PC-3 (cell line): ENCODE results near the gene DENND6A. TPM values are rescaled to one million over a fixed set of nuclear protein-coding genes. Genes with fewer than 3 reads are reported as not detected.

ENCODE experiments used
- ATAC-seq: fragments of 200-7000 bp; cut with Tn5 transposase; 2 replicates; pipeline ENCODE4 v1.9.1; 2020; ENCODE audit warnings: mild to moderate bottlenecking, moderate library complexity
- BruUV-seq: library from RNA; stranded (reverse); fragments of 400-500 nt; replicated peaks from 2 replicates; lab custom pipeline; 2021; lab: Mats Ljungman, UMichigan
- CTCF ChIA-PET: fragments of 300-600 bp; sonication (Branson Sonifier 250); formaldehyde crosslinking; loops from one replicate; lab custom pipeline; 2022; ENCODE audit warnings: antibody characterized with exemption; lab: Charles Lee
- POLR2A ChIA-PET: fragments of 300-600 bp; sonication (Branson Sonifier 250); formaldehyde crosslinking; loops from one replicate; lab custom pipeline; 2022; ENCODE audit warnings: antibody characterized with exemption; ENCODE audit not compliant: unreplicated experiment; lab: Charles Lee
- DNase-seq: peaks from one replicate; pipeline ENCODE4 v3.0.0-alpha.2; 2015
- H2AFZ ChIP-seq: fragments of 300-600 bp; sonication (generic); 2 replicates; pipeline ENCODE4 v1.6.0; 2016; ENCODE audit warnings: antibody characterized with exemption, low read length
- H3F3A ChIP-seq: fragments of 300-600 bp; sonication (generic); one replicate; pipeline ENCODE4 v1.6.0; 2017; ENCODE audit warnings: antibody characterized with exemption, low read length, control low read depth, mild to moderate bottlenecking; ENCODE audit not compliant: unreplicated experiment
- H3K27ac ChIP-seq: fragments of 300-600 bp; sonication (generic); 2 replicates; pipeline ENCODE4 v1.5.1; 2016; ENCODE audit warnings: mild to moderate bottlenecking, low read length
- H3K27me3 ChIP-seq: fragments of 300-600 bp; sonication (generic); 2 replicates; pipeline ENCODE4 v1.6.1; 2016; ENCODE audit warnings: low read length, mixed read lengths
- H3K36me3 ChIP-seq: fragments of 300-600 bp; sonication (generic); 2 replicates; pipeline ENCODE4 v1.6.1; 2016; ENCODE audit warnings: low read depth, mixed run types, low read length, mixed read lengths
- H3K4me1 ChIP-seq: fragments of 300-600 bp; sonication (generic); 2 replicates; pipeline ENCODE4 v1.5.1; 2016; ENCODE audit warnings: low read length; ENCODE audit not compliant: insufficient read depth
- H3K4me2 ChIP-seq: fragments of 300-600 bp; sonication (generic); 2 replicates; pipeline ENCODE4 v1.6.0; 2016; ENCODE audit warnings: low read length
- H3K4me3 ChIP-seq: fragments of 300-600 bp; sonication (generic); 2 replicates; pipeline ENCODE4 v1.5.1; 2016; ENCODE audit warnings: mild to moderate bottlenecking, low read length, mixed read lengths
- H3K79me2 ChIP-seq: fragments of 300-600 bp; sonication (generic); 2 replicates; pipeline ENCODE4 v1.6.1; 2017; ENCODE audit warnings: low read length, mixed read lengths
- H3K9ac ChIP-seq: fragments of 300-600 bp; sonication (generic); 2 replicates; pipeline ENCODE4 v1.6.0; 2016; ENCODE audit warnings: mild to moderate bottlenecking, low read length
- H3K9me2 ChIP-seq: fragments of 300-600 bp; sonication (generic); replicated peaks from 2 replicates; pipeline ENCODE4 v1.6.1; 2016; ENCODE audit warnings: mixed run types, low read length, mixed read lengths
- H3K9me3 ChIP-seq: fragments of 300-600 bp; sonication (generic); 2 replicates; pipeline ENCODE4 v1.6.1; 2016; ENCODE audit warnings: low read length, mixed read lengths
- H4K20me1 ChIP-seq: fragments of 300-600 bp; sonication (generic); 2 replicates; pipeline ENCODE4 v1.6.1; 2016; ENCODE audit warnings: low read length, mixed read lengths
- CTCF ChIP-seq: fragments of 300-600 bp; sonication (generic); conservative IDR thresholded peaks from 2 replicates; pipeline ENCODE4 v1.5.1; 2017; ENCODE audit warnings: antibody characterized with exemption, low read depth, mild to moderate bottlenecking, low read length
- EZH2 ChIP-seq: fragments of 300-600 bp; sonication (generic); IDR thresholded peaks from one replicate; pipeline ENCODE4 v1.6.1; 2017; ENCODE audit warnings: antibody characterized with exemption, mild to moderate bottlenecking, low read length; ENCODE audit not compliant: unreplicated experiment
- EZH2phosphoT487 ChIP-seq: fragments of 300-600 bp; sonication (generic); IDR thresholded peaks from 2 replicates; pipeline ENCODE4 v1.6.1; 2018; ENCODE audit warnings: mild to moderate bottlenecking, antibody characterized with exemption, low read length, borderline replicate concordance
- intact Hi-C: fragments of 100-400 bp; cut with micrococcal nuclease; formaldehyde crosslinking; loops from 2 replicates; pipeline ENCODE4 v1.9.0; 2023
- total RNA-seq: library from RNA; depleted of rRNA; stranded (reverse); fragments of >200 nt; gene quantifications from 2 replicates; pipeline ENCODE4 v1.2.3, GENCODE V29; 2014

Gene DENND6A
- total RNA-seq, 1 experiment from 2014 or later: 17.6 TPM

GRCh38 chr3:57596495-57597126 is 96.3 kb downstream of the DENND6A start:
- Histone ChIP-seq H3K36me3 (peaks cover 5% of the 10 kb centered on the region; the same call in 1 of the 2 replicates), H3F3A (no peaks in the 10 kb centered on the region), H4K20me1 (peaks cover 52% of the 10 kb centered on the region), H3K4me1 (peaks cover 28% of the 10 kb centered on the region), H3K4me3 (peak overlapping the region; percentile 99), H3K9ac (peak overlapping the region; percentile 98), H3K27me3 (no peaks in the 10 kb centered on the region), H3K27ac (peak overlapping the region; percentile 90), H3K9me3 (no peaks in the 10 kb centered on the region), H3K79me2 (peaks cover 67% of the 10 kb centered on the region), H2AFZ (no peak overlapping the region), H3K4me2 (peak overlapping the region; percentile 88), H3K9me2 (no peaks in the 10 kb centered on the region)
- DNase-seq (peak; percentile 88), ATAC-seq (peak; percentile 44)
- CTCF ChIA-PET: no interaction called here
- TSS peak; percentile 55 for BruUV-seq
- intact Hi-C loops: loop anchor here (1.0 to 10.0 kb wide), 5 partner anchors 14 to 422 kb away; partner anchors contain the start of genes DENND6A and PDE12
- POLR2A ChIA-PET: interaction anchor here (0.5 to 0.6 kb wide), 2 partner anchors 369 to 582 kb away, joined by 4 to 5 read pairs; no protein-coding TSS in a partner anchor
- TF ChIP-seq EZH2phosphoT487 (no peak), CTCF (no peak), EZH2 (no peak)

- Histone ChIP-seq H3K4me2 (peak overlapping the region; percentile 88), H2AFZ (no peak overlapping the region), H3K79me2 (peaks cover 87% of the 10 kb centered on the region), H3K27me3 (no peaks in the 10 kb centered on the region), H3K9me3 (no peaks in the 10 kb centered on the region), H3K4me1 (peaks cover 28% of the 10 kb centered on the region), H3K9me2 (no peaks in the 10 kb centered on the region), H3F3A (no peaks in the 10 kb centered on the region), H3K36me3 (peaks cover 5% of the 10 kb centered on the region; the same call in 1 of the 2 replicates), H3K9ac (peak overlapping the region; percentile 98; the same call in 1 of the 2 replicates), H4K20me1 (peaks cover 62% of the 10 kb centered on the region), H3K4me3 (peak overlapping the region; percentile 99), H3K27ac (no peak overlapping the region)
- TF ChIP-seq CTCF (no peak), EZH2 (no peak), EZH2phosphoT487 (no peak)
- DNase-seq (no peak), ATAC-seq (no peak)
- POLR2A ChIA-PET: interaction anchor here (0.5 kb wide), 1 partner anchor 13 kb away, joined by 4 read pairs; no protein-coding TSS in a partner anchor
- CTCF ChIA-PET: no interaction called here
- BruUV-seq: no TSS peak
- intact Hi-C loops: loop anchor here (10.0 kb wide), 1 partner anchor 420 kb away; no protein-coding TSS in a partner anchor
Measured at GRCh38 chr3:57594576-57594975, 98.3 kb downstream of the DENND6A start.

- H3K27me3 ChIP-seq: no peaks in the 10 kb centered on the region
- no peaks in the 10 kb centered on the region for H3K9me2 ChIP-seq
- DNase-seq: no peak
- peaks cover 5% of the 10 kb centered on the region; the same call in 1 of the 2 replicates for H3K36me3 ChIP-seq
- no TSS peak for BruUV-seq
- TF ChIP-seq EZH2phosphoT487 (no peak), EZH2 (no peak), CTCF (no peak)
- ChIA-PET CTCF (no interaction called here), POLR2A (interaction anchor here (0.5 to 0.6 kb wide), 2 partner anchors 13 to 364 kb away, joined by 4 read pairs; no protein-coding TSS in a partner anchor)
- peaks cover 62% of the 10 kb centered on the region for H4K20me1 ChIP-seq
- H3K4me3 ChIP-seq: peak overlapping the region; percentile 99
- H3K9ac ChIP-seq: no peak overlapping the region; the same call in 1 of the 2 replicates
- no peak for ATAC-seq
- H3K9me3 ChIP-seq: no peaks in the 10 kb centered on the region
- peaks cover 28% of the 10 kb centered on the region for H3K4me1 ChIP-seq
- H3K27ac ChIP-seq: no peak overlapping the region
- H3F3A ChIP-seq: no peaks in the 10 kb centered on the region
- H3K79me2 ChIP-seq: peaks cover 91% of the 10 kb centered on the region
- H2AFZ ChIP-seq: no peak overlapping the region
- peak overlapping the region; percentile 88 for H3K4me2 ChIP-seq
- intact Hi-C loops: loop anchor here (10.0 kb wide), 1 partner anchor 419 kb away; no protein-coding TSS in a partner anchor
Measured at GRCh38 chr3:57594144-57594543, 98.7 kb downstream of the DENND6A start.
